ENCODE measurements around the gene AKAP7.

AKAP7 gene

GRCh38 chr6:131265939-131266338 lies 130.7 kb downstream of the AKAP7 start:
- H3K9me3 ChIP-seq (ENCODE audit: insufficient read depth, low read depth, low read length), result peaks cover 6% of the 10 kb centered on the region; the same call in 1 of the 2 replicates
- no peaks in the 10 kb centered on the region; the same call in 1 of the 2 replicates for H3K36me3 ChIP-seq (ENCODE audit: insufficient read depth, low read length)

GRCh38 chr6:131268303-131268702 lies 133.0 kb downstream of the AKAP7 start:
- Histone ChIP-seq H3K4me1 (ENCODE audit: insufficient read depth, low read length, poor library complexity, severe bottlenecking) (no peaks in the 10 kb centered on the region), H3K36me3 (ENCODE audit: insufficient read depth, low read length) (no peaks in the 10 kb centered on the region; the same call in 1 of the 2 replicates), H3K4me2 (ENCODE audit: low read depth, low read length, poor library complexity, severe bottlenecking) (no peak overlapping the region), H3K9me2 (replicated peaks; ENCODE audit: low read depth, low read length) (no peaks in the 10 kb centered on the region), H3K9ac (ENCODE audit: low read depth, low read length, poor library complexity, severe bottlenecking) (no peak overlapping the region), H2AFZ (ENCODE audit: low read length) (no peak overlapping the region), H3K79me2 (ENCODE audit: insufficient read depth, low read length) (no peaks in the 10 kb centered on the region), H3K27me3 (ENCODE audit: insufficient read depth, low read length, poor library complexity, severe bottlenecking) (no peaks in the 10 kb centered on the region), H3K9me3 (ENCODE audit: insufficient read depth, low read depth, low read length) (peaks cover 6% of the 10 kb centered on the region; the same call in 1 of the 2 replicates), H3K4me3 (ENCODE audit: low read length, poor library complexity, severe bottlenecking) (no peak overlapping the region), H3F3A (ENCODE audit: low read depth) (no peaks in the 10 kb centered on the region), H4K20me1 (ENCODE audit: insufficient read depth, low read length, poor library complexity, severe bottlenecking) (no peaks in the 10 kb centered on the region)
- TF ChIP-seq EZH2phosphoT487 (IDR thresholded peaks at IDR 0.05; ENCODE audit: borderline replicate concordance), result no peak
- TF ChIP-seq CTCF (conservative IDR thresholded peaks at IDR 0.05; ENCODE audit: low read length), result no peak

More at GRCh38 chr6:131265939-131266338, 130.7 kb downstream of the AKAP7 start:
- H3F3A ChIP-seq (ENCODE audit: low read depth), result no peaks in the 10 kb centered on the region
- no peak overlapping the region for H3K9ac ChIP-seq (ENCODE audit: low read depth, low read length, poor library complexity, severe bottlenecking)
- H3K79me2 ChIP-seq (ENCODE audit: insufficient read depth, low read length), result no peaks in the 10 kb centered on the region
- H3K4me2 ChIP-seq (ENCODE audit: low read depth, low read length, poor library complexity, severe bottlenecking), result no peak overlapping the region
- H4K20me1 ChIP-seq (ENCODE audit: insufficient read depth, low read length, poor library complexity, severe bottlenecking), result no peaks in the 10 kb centered on the region
- no peaks in the 10 kb centered on the region for H3K27me3 ChIP-seq (ENCODE audit: insufficient read depth, low read length, poor library complexity, severe bottlenecking)
- TF ChIP-seq CTCF (conservative IDR thresholded peaks at IDR 0.05; ENCODE audit: low read length) (no peak), EZH2phosphoT487 (IDR thresholded peaks at IDR 0.05; ENCODE audit: borderline replicate concordance) (no peak)
- no peaks in the 10 kb centered on the region for H3K4me1 ChIP-seq (ENCODE audit: insufficient read depth, low read length, poor library complexity, severe bottlenecking)
- no peak overlapping the region for H3K4me3 ChIP-seq (ENCODE audit: low read length, poor library complexity, severe bottlenecking)
- no peak overlapping the region for H2AFZ ChIP-seq (ENCODE audit: low read length)
- no peaks in the 10 kb centered on the region for H3K9me2 ChIP-seq (replicated peaks; ENCODE audit: low read depth, low read length)

DNA sequence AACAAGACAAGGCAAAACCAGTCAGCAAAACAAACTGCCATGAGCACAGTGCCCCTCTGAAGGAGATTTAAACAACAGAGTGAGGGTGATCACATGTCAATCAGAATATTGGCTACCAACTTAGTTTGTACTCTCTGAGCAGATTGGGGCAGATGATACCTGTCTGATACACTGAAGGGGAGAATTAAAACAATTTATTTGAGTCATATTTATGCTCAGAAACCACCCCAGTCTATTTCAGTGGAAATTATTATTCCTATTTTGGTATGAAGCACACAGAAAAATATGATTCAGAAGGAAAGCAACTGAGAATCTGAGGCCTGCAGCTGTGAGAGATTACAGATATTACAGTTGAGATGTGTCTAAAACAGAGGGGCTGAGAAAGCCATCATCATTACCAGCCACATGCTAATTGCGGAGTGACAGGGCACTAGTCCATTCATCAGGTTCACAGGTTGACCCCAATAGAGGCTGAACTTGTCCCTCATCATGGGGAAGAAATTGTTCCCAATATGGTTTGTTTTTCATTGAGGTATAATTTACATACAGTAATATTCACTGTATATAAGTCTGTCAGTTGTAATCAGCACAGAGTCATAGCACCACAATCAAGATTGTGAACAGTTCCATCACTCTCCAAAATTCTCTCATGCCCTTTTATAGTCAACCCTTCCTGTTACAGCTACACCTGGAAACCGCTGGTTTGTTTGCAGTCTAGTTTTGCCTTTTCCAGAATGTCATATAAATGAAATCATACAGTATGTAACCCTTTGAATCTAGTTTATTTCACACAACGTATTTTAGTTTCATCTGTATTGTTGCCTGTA lies 134.5 kb downstream of the AKAP7 start:
- Histone ChIP-seq H4K20me1 (ENCODE audit: insufficient read depth, low read length, poor library complexity, severe bottlenecking) (no peaks in the 10 kb centered on the region), H3K9me3 (ENCODE audit: insufficient read depth, low read depth, low read length) (peaks cover 6% of the 10 kb centered on the region; the same call in 1 of the 2 replicates), H3K36me3 (ENCODE audit: insufficient read depth, low read length) (no peaks in the 10 kb centered on the region; the same call in 1 of the 2 replicates), H3K4me3 (ENCODE audit: low read length, poor library complexity, severe bottlenecking) (no peak overlapping the region), H3K4me2 (ENCODE audit: low read depth, low read length, poor library complexity, severe bottlenecking) (no peak overlapping the region), H3F3A (ENCODE audit: low read depth) (no peaks in the 10 kb centered on the region), H3K9me2 (replicated peaks; ENCODE audit: low read depth, low read length) (no peaks in the 10 kb centered on the region), H3K27me3 (ENCODE audit: insufficient read depth, low read length, poor library complexity, severe bottlenecking) (no peaks in the 10 kb centered on the region), H2AFZ (ENCODE audit: low read length) (no peak overlapping the region), H3K9ac (ENCODE audit: low read depth, low read length, poor library complexity, severe bottlenecking) (no peak overlapping the region), H3K4me1 (ENCODE audit: insufficient read depth, low read length, poor library complexity, severe bottlenecking) (no peaks in the 10 kb centered on the region), H3K79me2 (ENCODE audit: insufficient read depth, low read length) (no peaks in the 10 kb centered on the region)
- no peak for TF ChIP-seq CTCF (conservative IDR thresholded peaks at IDR 0.05; ENCODE audit: low read length)
- TF ChIP-seq EZH2phosphoT487 (IDR thresholded peaks at IDR 0.05; ENCODE audit: borderline replicate concordance), result no peak
